ENCODE data around the gene SLC9A3. TPM values are rescaled to one million over a fixed set of nuclear protein-coding genes. Genes with fewer than 3 reads are reported as not detected.

SLC9A3 gene
- total RNA-seq, 1 donor from 2014 or later, result 9.9 TPM

DNA sequence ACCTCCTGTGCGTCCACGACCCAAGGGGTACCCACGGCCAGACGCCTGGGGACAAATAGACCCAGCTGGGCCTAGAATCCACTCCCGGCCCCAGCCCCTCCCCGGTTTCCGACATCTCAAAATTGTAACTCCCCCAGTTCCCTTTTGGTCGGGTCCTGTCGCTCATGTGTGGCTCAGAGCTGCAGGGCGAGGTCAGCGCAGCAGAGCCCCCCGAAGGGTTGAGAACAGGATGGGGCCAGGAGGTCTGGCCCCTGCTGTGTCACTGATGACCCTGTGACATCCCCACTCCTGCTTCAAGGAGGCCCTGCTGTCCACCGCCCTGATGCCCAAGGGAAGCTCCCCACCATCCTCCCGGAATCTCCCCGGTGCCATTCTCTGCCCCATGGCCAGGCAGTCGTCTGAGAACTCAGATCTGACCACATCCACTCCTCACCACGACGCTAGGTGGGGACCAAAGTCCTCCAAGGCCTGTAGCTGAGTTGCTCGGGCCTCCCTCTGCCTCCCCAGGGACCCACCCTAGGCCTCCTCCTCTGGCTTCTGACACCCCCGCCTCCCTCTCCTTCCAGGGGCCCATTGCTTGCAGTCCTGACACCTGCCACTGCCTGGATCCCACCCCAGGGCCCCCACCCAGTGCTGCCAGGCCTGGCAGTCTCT is 3.9 kb downstream of the SLC9A3 start:
- DNase-seq (ENCODE audit: low spot score in 2 of 2), result no peak
- TF ChIP-seq, protein P1, sequence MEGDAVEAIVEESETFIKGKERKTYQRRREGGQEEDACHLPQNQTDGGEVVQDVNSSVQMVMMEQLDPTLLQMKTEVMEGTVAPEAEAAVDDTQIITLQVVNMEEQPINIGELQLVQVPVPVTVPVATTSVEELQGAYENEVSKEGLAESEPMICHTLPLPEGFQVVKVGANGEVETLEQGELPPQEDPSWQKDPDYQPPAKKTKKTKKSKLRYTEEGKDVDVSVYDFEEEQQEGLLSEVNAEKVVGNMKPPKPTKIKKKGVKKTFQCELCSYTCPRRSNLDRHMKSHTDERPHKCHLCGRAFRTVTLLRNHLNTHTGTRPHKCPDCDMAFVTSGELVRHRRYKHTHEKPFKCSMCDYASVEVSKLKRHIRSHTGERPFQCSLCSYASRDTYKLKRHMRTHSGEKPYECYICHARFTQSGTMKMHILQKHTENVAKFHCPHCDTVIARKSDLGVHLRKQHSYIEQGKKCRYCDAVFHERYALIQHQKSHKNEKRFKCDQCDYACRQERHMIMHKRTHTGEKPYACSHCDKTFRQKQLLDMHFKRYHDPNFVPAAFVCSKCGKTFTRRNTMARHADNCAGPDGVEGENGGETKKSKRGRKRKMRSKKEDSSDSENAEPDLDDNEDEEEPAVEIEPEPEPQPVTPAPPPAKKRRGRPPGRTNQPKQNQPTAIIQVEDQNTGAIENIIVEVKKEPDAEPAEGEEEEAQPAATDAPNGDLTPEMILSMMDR (IDR thresholded peaks at IDR 0.05), result no peak
- intact Hi-C loops (cut with DNase I), result no loop called here
- Histone ChIP-seq H3K4me3 (no peak overlapping the region), H3K27ac (no peak overlapping the region), H3K36me3 (no peaks in the 10 kb centered on the region), H3K4me1 (no peaks in the 10 kb centered on the region), H3K27me3 (no peaks in the 10 kb centered on the region), H3K9me3 (no peaks in the 10 kb centered on the region)

DNA sequence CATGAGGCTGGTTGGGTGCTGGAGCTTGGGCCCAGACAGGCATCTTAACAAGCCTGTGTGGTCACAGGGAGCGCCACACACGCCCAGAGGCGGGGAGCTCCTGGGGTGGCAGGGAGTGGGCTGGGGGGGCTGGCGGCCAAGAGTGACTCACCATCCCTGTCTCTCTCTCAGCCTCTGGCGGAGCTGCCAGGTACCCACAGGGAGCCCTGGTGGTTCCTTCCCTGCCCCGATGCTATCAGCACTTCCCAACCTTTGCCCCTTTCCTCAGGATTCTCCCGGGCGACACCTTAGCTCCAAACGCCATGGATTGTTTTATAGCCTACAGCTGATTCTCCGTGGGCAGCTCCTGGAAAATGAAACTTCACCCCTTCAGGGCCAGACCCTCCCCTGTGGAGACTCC is 5.5 kb downstream of the SLC9A3 start:
- H3K9me3 ChIP-seq, result no peaks in the 10 kb centered on the region
- no peak overlapping the region for H3K27ac ChIP-seq
- TF ChIP-seq, protein P1 (IDR thresholded peaks at IDR 0.05), result no peak
- intact Hi-C loops (cut with DNase I), result no loop called here
- H3K36me3 ChIP-seq, result no peaks in the 10 kb centered on the region
- no peaks in the 10 kb centered on the region for H3K27me3 ChIP-seq
- H3K4me1 ChIP-seq, result no peaks in the 10 kb centered on the region
- no peak overlapping the region for H3K4me3 ChIP-seq
- DNase-seq (ENCODE audit: low spot score in 2 of 2), result no peak

- no peaks in the 10 kb centered on the region for H3K27me3 ChIP-seq
Measured at GRCh38 chr5:517535-518100, 6.6 kb downstream of the SLC9A3 start.

DNA sequence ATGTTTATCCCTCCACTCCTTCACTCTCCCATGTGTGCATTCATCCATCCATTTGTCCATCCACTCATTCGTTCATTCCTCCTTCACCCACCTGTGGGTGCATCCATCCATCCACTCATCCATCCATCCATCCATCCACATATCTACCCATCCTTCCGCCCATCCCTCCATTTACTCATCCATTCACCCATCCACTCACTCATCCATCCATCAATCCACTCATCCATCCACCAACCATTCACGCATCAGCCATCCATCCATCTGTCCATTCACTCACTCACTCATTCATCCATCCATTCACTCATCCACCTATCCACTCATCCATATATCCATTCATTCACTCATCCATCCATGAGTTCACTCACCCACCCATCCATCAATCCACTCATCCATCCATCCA is 7.3 kb downstream of the SLC9A3 start:
- no peak overlapping the region for H3K27ac ChIP-seq
- intact Hi-C loops (cut with DNase I), result no loop called here
- no peaks in the 10 kb centered on the region for H3K36me3 ChIP-seq
- H3K4me3 ChIP-seq, result no peak overlapping the region
- TF ChIP-seq, protein P1 (IDR thresholded peaks at IDR 0.05), result no peak
- DNase-seq (ENCODE audit: low spot score in 2 of 2), result no peak
- no peaks in the 10 kb centered on the region for H3K4me1 ChIP-seq
- no peaks in the 10 kb centered on the region for H3K9me3 ChIP-seq
- H3K27me3 ChIP-seq, result no peaks in the 10 kb centered on the region

More at GRCh38 chr5:517535-518100, 6.6 kb downstream of the SLC9A3 start:
- Histone ChIP-seq H3K36me3 (no peaks in the 10 kb centered on the region), H3K9me3 (no peaks in the 10 kb centered on the region), H3K4me1 (no peaks in the 10 kb centered on the region), H3K27ac (no peak overlapping the region), H3K4me3 (no peak overlapping the region)
- no peak for DNase-seq (ENCODE audit: low spot score in 2 of 2)
- intact Hi-C loops (cut with DNase I), result no loop called here
- TF ChIP-seq, protein P1 (IDR thresholded peaks at IDR 0.05), result no peak

- H3K27me3 ChIP-seq, result no peaks in the 10 kb centered on the region
- TF ChIP-seq, protein P1 (IDR thresholded peaks at IDR 0.05), result no peak
- H3K4me1 ChIP-seq, result no peaks in the 10 kb centered on the region
- no peaks in the 10 kb centered on the region for H3K36me3 ChIP-seq
- intact Hi-C loops (cut with DNase I), result no loop called here
- no peak overlapping the region for H3K4me3 ChIP-seq
- no peak for DNase-seq (ENCODE audit: low spot score in 2 of 2)
- H3K9me3 ChIP-seq, result no peaks in the 10 kb centered on the region
- H3K27ac ChIP-seq, result no peak overlapping the region
Measured at GRCh38 chr5:516338-516925, 7.8 kb downstream of the SLC9A3 start.
